NOMO-1 treated with DMSO at 0.1 percent for 48 hours (cell line): ENCODE data around the gene SIGLEC11.
"Not testable (repeated sequence)": the region's sequence is repeated elsewhere in the genome, so short reads cannot be mapped to it uniquely, and the experiment has no call there.

ENCODE experiments used
- DNase-seq: peaks from one replicate; lab custom pipeline; 2025; ENCODE audit not compliant: unreplicated experiment; lab: John Stamatoyannopoulos, UW

SIGLEC11 gene

GRCh38 chr19:49927526-49928264, 33.3 kb downstream of the SIGLEC11 start:
- DNase-seq = no peak

DNA sequence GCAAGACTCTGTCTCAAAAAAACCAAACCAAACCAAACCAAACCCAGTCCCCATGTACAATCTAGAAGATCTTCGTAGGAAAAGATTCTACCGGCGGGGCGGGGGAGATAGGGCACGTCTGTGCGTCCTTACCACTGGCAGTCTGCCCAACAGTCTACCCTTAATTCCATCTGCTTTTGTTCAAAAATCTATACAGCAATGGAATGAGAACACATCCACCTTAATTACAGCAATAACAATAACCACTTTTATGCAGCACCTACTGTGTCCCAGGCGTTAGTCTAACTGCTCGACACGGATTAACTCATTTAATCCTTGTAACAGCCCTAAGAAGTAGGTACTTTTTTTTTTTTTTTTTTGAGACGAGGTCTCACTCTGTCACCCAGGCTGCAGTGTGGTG, 34.5 kb downstream of the SIGLEC11 start:
- DNase-seq = no peak

GRCh38 chr19:49925486-49925885, 35.5 kb downstream of the SIGLEC11 start:
- no peak for DNase-seq

GRCh38 chr19:49924881-49925210, 36.1 kb downstream of the SIGLEC11 start:
- not testable (repeated sequence) for DNase-seq

DNA sequence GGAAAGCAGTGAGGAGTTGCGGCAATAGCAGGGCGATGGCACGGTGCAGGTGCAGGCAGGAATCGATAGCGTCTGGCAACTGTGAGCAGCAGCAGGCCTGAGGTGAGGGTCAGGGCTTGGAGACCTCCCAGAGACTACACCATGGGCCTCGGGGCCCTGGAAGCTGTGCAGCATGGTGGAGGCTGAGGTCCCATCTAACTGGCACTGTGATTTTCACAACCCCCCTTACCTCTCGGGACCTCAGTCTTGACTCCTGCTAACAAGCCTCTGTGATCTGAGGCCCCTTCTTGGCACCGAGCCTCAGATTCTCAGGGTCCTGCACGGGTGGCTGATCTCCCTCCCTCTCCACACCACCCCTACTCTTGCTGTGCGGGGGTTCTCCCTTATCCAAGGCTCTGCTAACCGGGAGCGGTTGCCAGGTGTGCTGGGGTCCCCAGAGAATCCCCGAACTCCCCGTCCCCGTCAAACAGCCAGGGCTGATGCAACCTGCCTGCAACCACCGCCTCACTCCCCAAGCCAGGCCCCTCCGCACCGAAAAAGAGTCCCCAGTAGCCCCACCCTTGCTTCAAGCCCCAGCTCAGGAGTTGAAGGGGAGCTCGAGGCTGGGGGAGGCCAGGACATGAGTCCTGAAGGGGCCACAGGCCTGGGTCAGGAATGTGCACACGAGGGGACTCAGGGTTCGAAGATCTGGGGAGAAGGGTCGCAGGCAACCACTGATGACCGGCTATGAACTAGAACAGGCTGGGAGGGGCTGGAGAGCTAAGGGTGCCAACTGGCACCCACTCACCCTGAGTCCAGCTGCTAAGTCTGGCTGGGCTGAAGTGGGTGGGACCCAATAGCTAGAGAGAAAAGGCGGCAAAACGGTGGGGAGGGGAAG, 36.7 kb downstream of the SIGLEC11 start:
- no peak for DNase-seq

DNA sequence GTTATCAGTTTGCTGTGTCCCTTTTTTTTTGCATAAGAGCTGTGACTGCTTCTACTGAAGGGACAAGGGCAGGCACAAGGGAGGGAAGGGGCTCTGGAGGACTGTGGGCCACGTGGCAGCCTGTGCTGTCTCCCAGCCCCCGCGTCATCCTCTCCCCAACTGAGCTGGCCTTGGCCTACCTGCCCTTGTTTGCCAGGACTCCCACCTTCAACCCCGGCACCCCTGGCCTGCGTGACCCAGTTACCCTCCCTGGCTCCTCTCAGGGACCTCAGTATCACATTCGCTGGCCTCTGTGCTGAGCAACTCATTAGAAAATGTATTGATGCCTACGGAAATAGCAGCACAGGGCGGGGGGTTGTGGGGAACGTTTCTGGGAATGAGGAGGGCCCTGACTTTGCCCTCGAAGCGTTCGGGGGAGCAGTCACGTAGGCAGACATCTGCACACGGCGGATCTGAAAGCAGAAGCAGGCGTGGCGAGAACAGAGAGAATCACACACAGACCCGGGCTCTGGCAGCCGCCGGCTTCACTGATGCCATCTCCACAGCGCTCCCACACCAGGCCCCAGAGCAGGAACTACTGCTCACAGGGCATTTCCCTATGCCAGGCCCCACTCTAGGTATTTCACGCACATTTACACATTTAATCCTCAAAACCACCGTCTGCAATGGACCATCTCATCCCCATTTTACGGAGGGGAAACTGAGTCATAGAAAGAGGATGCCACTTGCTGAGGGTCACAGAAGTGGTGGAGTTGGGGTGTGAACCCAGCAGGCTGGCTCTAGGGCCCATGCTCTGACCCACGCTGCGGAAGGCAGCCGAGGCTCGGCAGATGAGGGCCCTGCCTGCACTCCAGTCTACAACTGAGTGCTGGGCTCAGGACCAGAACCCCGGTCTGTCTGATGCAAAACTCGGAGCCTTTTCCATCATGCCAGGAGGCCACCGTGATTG, 37.6 kb downstream of the SIGLEC11 start:
- no peak for DNase-seq

- no peak for DNase-seq
These were observed 38.8 kb downstream of the SIGLEC11 start for GRCh38 chr19:49921871-49922795.

DNA sequence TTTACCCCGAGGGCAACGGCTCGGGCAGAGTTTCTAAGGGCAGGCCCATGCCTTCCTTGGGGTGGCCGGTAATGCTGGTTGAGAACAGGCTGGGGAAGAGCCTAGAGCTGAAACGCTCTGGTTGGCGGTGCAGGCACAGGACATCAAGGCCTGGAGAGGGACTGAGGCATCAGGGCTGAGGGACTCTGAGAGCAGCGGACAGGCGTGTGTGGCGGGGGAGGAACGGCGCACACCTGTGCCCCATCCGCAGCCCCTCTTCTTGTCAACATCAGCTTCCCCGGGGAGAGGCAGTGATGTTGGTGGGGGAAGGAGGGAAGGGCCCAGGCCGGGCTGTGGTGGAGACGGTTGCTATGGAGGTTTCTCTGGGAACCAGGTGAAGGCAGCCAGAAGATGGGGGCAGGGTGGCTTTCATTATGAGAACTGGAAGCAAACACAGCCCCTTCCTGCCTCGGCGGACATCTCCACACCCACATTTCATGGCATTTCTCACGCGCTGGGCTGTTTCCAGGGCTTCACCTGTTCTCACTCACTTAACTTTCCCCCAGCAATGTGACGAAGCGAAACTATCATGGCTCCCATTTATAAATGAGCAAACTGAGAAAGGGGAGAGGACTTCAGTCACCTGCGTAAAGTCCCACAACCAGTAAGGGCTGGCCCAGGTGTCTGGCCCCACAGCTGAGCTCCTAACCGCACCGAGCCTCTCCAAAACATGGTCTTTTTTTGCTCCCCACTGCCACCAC, 40.2 kb downstream of the SIGLEC11 start:
- DNase-seq = no peak

DNA sequence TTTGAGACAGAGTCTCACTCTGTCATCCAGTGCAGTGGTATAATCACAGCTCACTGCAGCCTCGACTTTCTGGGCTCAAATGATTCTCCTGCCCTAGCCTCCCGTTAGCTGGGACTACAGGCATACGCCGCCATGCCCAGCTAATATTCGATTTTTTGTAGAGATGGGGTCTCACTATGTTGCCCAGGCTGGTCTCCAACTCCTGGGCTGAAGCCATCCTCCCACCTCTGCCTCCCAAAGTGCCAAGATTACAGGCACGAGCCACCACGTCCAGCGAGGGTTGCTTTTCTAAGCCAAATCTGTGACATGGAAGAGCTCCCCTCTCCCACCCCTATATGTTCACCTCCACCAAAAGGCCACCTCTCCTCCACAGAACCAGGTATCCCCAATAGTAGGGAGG, 42.9 kb downstream of the SIGLEC11 start:
- no peak for DNase-seq

GRCh38 chr19:49916839-49917733, 43.9 kb downstream of the SIGLEC11 start:
- DNase-seq = peak; percentile 66

DNA sequence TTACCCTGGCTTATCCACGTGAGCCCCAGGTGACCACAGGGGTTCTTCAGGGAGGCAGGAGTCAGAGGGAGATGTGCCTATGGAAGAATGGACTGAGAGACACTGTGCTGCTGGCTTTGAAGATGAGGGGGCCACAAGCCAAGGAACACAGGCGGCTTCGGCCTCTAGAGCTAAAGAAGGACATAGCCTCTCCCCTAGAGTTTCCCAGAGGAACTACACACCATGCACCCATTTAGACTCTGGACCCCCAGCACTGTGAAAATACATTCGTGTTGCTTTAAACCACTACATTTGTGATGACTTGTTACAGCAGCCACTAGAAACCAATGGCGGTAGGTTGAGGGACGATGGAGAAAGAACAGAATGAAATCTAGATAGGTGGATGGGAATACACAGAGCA, 45.7 kb downstream of the SIGLEC11 start:
- DNase-seq = no peak

DNA sequence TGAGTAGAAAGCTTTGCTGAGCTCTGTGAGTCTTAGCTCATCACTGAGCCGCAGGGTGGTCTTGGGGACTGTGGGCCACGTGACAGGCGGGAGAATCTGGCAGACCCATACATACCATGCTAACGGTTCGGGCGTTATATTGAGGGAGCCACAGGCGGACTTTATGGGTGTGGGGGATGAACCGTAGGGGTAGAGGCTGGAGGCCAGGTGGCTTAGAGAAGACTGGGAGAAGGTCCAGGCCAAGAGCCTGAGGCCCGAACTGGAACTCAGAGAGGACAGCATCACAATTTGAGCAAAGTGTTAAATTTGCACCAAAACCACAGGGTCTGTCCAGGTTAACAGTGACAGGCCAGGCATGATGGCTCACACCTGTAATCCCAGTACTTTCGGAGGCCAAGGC, 47.3 kb downstream of the SIGLEC11 start:
- no peak for DNase-seq

DNA sequence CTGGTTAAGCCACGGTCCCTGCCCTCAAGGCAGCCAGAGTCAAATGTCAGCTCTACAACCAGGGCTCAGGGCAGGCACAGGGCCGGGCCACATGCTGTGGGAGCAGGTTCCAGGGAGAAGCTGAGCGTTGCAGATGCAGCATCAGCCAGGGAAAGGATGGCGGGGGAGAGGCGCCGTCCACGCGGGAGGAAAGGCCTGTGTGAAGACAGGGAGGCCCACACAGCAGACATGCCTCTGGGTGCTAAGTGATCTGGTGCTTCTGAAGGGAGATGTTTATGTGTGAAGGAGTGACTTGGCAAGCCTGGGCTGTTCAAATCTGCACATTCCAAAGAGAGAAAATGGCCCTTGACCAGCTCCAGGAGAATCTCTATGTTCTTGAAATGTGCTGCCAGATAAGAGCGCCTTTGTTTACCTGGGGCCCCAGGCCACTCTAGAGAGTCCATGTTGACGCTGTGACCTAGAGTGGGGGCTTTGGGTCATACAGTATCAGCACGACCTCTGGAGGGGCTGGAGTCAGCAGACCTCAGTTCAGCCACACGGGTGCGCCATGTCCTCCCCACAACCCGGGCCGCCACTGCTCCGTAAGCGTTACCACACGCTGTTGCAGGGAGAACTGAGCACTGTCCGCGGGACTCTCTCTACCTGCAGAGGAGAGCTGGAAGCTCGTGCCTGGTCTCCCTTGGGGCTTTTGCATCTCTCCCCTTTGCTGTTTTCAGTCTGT, 47.8 kb downstream of the SIGLEC11 start:
- DNase-seq = no peak

DNA sequence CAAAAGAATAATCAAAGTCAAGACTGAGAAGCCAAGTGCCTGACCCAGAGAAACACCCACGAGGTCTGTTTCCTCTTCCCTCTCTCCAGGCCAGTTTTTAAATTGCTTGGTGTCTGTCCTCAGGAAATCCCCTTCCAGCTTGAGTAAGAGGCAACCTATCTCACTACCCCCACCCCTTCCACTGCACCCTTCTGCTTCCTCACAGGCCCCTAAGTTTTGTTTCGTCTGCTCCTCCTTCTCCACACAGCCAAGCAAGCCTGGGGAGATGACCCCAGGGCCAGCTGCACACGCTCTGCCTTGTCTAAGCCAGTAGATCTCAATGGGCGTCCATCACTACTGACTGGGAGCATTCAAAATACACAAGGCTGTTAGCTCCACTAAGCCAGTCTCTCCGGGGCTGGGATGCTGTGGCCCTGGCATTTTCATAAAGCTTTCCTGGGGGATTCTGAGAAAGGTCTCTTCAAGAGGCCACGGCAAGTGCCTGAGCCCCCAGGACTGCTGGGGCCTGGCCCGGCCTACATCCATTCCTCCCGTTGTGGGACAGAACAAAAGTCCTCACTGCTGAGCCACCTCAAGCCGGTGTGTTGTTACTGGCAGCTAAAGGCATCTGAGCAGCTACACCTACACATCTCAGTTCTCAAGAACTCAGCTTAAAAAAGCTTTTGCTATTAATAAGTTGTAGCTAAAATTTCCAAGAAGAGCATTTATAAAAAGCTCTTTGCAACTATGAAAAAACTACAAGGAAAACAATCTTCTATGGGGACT, 49.4 kb downstream of the SIGLEC11 start:
- peak; percentile 32 for DNase-seq

GRCh38 chr19:49910179-49910578, 50.8 kb downstream of the SIGLEC11 start:
- no peak for DNase-seq

- no peak for DNase-seq
These were observed 52.2 kb downstream of the SIGLEC11 start for GRCh38 chr19:49908480-49909420.
